ENCODE results near the gene EIF4EBP3.

DNA sequence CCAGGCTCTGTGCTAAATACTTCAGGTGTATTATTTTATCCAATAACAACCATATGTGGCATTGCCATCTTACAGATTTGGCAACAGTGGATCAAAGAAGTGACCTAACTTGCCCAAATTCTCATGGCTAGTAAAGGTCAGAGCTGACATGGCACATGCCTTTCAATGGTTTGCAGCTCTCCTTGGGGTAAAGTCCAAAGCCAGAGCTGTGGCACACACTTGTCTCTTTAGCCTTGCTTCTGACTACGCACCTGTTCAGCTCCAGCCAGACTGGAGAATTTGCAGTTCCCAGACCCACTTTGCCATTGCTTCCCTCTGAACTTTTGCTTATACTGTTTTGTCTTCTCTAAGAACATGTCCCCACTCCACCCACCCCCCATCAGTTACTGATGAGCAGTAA, 23.0 kb downstream of the EIF4EBP3 start:
- TF ChIP-seq POLR2AphosphoS5 (IDR thresholded peaks at IDR 0.05; ENCODE audit: low read depth, low read length): 0 out of 2 replicates have a peak, but pooled peaks have one; percentile 7
- TF ChIP-seq POLR2A (IDR thresholded peaks at IDR 0.05; ENCODE audit: low read depth, low read length): no peak
- TF ChIP-seq TAF1 (IDR thresholded peaks at IDR 0.05; ENCODE audit: borderline replicate concordance, low read depth, low read length): no peak
